Keratinocyte (primary cell): ENCODE data around the gene MBNL2. TPM values are rescaled to one million over a fixed set of nuclear protein-coding genes. Genes with fewer than 3 reads are reported as not detected.

Experiments
- DNase-seq: peaks from one replicate; pipeline ENCODE4 v3.0.0-alpha.2; 2011; ENCODE audit warnings: low read depth, missing footprints, low spot score
- FAIRE-seq: peaks from 2 replicates; lab custom pipeline; 2011; peaks lifted over from hg19 to GRCh38; lab: Jason Lieb, UNC
- H2AFZ ChIP-seq: 2 replicates; pipeline ENCODE4 v1.6.0; 2012; ENCODE audit warnings: low read length, control low read depth, inconsistent platforms; ENCODE audit not compliant: control insufficient read depth
- H3K27ac ChIP-seq: 2 replicates; pipeline ENCODE4 v1.5.1; 2011; ENCODE audit warnings: low read length; ENCODE audit not compliant: control insufficient read depth, insufficient read depth
- H3K27me3 ChIP-seq: 3 replicates; pipeline ENCODE4 v1.6.0; 2011; ENCODE audit warnings: low read length; ENCODE audit not compliant: control insufficient read depth, insufficient read depth; ENCODE audit errors: extremely low read depth
- H3K36me3 ChIP-seq, 2 experiments: 2 replicates in 1 of 2; 3 replicates in 1 of 2; pipeline ENCODE4 v1.5.1; 2011; ENCODE audit warnings: low read length in 2 of 2, mild to moderate bottlenecking in 1 of 2; ENCODE audit not compliant: control insufficient read depth in 2 of 2, insufficient read depth in 2 of 2; ENCODE audit errors: extremely low read depth in 1 of 2
- H3K4me1 ChIP-seq: 3 replicates; pipeline ENCODE4 v1.5.1; 2011; ENCODE audit warnings: low read length; ENCODE audit not compliant: control insufficient read depth, insufficient read depth; ENCODE audit errors: extremely low read depth
- H3K4me2 ChIP-seq: 3 replicates; pipeline ENCODE4 v1.6.0; 2011; ENCODE audit warnings: low read depth, low read length; ENCODE audit not compliant: control insufficient read depth, insufficient read depth; ENCODE audit errors: extremely low read depth
- H3K4me3 ChIP-seq, 3 experiments: fragments of 200-600 bp in 1 of 3; sonication (generic) in 1 of 3; 2 replicates in 2 of 3; 3 replicates in 1 of 3; pipeline ENCODE4 v1.5.1; 2011 to 2016; ENCODE audit warnings: low read length in 3 of 3, mild to moderate bottlenecking in 3 of 3, control low read depth in 2 of 3, inconsistent platforms in 1 of 3, low read depth in 1 of 3, mixed read lengths in 1 of 3, mixed run types in 1 of 3, moderate library complexity in 1 of 3; ENCODE audit not compliant: control insufficient read depth in 2 of 3, insufficient read depth in 2 of 3; ENCODE audit errors: extremely low read depth in 1 of 3
- H3K79me2 ChIP-seq: 2 replicates; pipeline ENCODE4 v1.6.0; 2012; ENCODE audit warnings: low read length; ENCODE audit not compliant: control insufficient read depth, insufficient read depth
- H3K9ac ChIP-seq: 3 replicates; pipeline ENCODE4 v1.6.0; 2011; ENCODE audit warnings: low read length; ENCODE audit not compliant: control insufficient read depth, insufficient read depth; ENCODE audit errors: extremely low read depth
- H3K9me1 ChIP-seq: 3 replicates; pipeline ENCODE4 v1.6.0; 2011; ENCODE audit warnings: low read length; ENCODE audit not compliant: control insufficient read depth, insufficient read depth; ENCODE audit errors: extremely low read depth
- H3K9me3 ChIP-seq: 2 replicates; pipeline ENCODE4 v1.5.1; 2012; ENCODE audit warnings: low read depth, low read length; ENCODE audit not compliant: control insufficient read depth
- H4K20me1 ChIP-seq: 3 replicates; pipeline ENCODE4 v1.6.0; 2011; ENCODE audit warnings: low read length; ENCODE audit not compliant: control insufficient read depth, insufficient read depth; ENCODE audit errors: extremely low read depth
- EZH2 ChIP-seq: IDR thresholded peaks from one replicate; pipeline ENCODE4 v1.6.1; 2012; ENCODE audit warnings: inconsistent platforms, mild to moderate bottlenecking, low read length, moderate library complexity
- dilution Hi-C: fragments of 300-500 bp; cut with MboI; formaldehyde crosslinking; loops from one replicate; pipeline ENCODE4 v1.7.0; 2020; ENCODE audit warnings: low sequenced_read_pairs; ENCODE audit not compliant: extremely low pct_ligation_motif_present
- polyA plus RNA-seq, 5 experiments: library from polyadenylated mRNA; depleted of rRNA in 3 of 5; stranded (reverse) in 3 of 5; stranded (forward) in 1 of 5; unstranded in 1 of 5; fragments of >200 nt; gene quantifications; 1 replicate in 1 of 5; 2 replicates in 3 of 5; 3 replicates in 1 of 5; pipeline versions ENCODE4 v1.2.1 to v1.2.3, GENCODE V29; 2011 to 2012; ENCODE audit warnings: missing spikeins in 2 of 5, low read depth in 1 of 5, low replicate concordance in 1 of 5
- TF ChIP-seq, protein P1 (sequence below), 3 experiments: IDR thresholded peaks in 1 of 3; conservative IDR thresholded peaks in 1 of 3; optimal IDR thresholded peaks in 1 of 3; 2 replicates in 2 of 3; 3 replicates in 1 of 3; pipeline versions ENCODE3 to v1.5.1; 2011; ENCODE audit warnings: low read length in 3 of 3, mild to moderate bottlenecking in 3 of 3, moderate library complexity in 2 of 3, control low read depth in 1 of 3, inconsistent platforms in 1 of 3; ENCODE audit not compliant: insufficient read depth in 2 of 3; ENCODE audit errors: extremely low read depth in 1 of 3

The MBNL2 gene
- polyA plus RNA-seq, 1 donor (not counting 4 experiments of a cell fraction or from before 2014, with no cell fraction given), result 28.4 TPM

DNA sequence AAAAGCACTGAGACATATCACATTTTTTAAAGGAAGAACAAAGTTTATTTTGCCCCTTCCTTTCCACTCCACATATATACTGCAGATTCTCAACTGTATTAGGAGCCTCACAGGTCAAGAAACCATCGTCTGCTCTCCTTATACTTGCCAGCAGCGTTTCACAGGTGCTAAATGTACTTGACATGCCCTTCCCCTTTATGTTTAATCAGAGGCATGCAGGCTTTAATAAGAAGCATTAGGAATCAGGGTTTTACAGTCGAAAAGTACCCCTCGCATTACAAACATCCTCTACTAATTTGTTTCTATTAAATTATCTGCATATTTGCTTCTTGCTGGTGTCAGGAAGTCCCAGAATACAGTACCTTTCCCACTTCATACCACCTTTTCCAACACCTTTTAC, 208.2 kb downstream of the MBNL2 start:
- H3K9ac ChIP-seq, result no peak overlapping the region

DNA sequence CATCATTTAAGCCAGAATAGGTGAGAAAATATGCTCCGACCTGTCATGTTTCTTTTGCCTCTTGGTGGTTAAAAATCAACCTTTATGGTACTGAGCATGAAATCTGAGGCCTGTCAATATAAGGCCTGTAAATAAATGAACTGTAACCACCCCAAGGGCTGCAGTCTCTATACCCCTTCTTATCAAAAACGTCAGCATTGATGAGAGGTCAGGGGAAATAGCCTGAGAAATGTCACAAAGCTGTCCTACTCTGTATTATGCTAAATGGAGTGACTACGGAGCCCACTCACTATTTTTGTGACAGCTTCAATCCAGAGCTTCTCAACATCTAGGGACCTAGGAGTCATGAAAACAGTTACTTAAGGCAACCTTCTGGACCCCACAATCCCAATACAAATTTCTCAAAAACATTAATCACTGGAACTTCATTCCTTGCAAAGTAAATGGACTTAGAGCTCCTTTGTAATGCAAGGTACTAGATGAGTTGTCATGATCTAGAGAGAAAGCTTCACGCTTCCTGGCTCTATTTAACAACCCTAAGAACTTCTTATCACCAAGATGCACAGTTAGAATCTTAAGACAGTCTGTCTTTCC, 209.1 kb downstream of the MBNL2 start:
- Histone ChIP-seq H3K4me2 (no peak overlapping the region), H3K27ac (no peak overlapping the region), H4K20me1 (no peaks in the 10 kb centered on the region), H3K4me3 (no peak overlapping the region), H3K4me1 (peaks cover 9% of the 10 kb centered on the region), H3K79me2 (peaks cover 18% of the 10 kb centered on the region), H2AFZ (no peak overlapping the region), H3K36me3 (no peaks in the 10 kb centered on the region), H3K27me3 (no peaks in the 10 kb centered on the region), H3K9me1 (no peaks in the 10 kb centered on the region), H3K9me3 (no peaks in the 10 kb centered on the region), H3K9ac (no peak overlapping the region)
- dilution Hi-C loops, result no loop called here
- TF ChIP-seq EZH2, result no peak
- TF ChIP-seq, protein P1, sequence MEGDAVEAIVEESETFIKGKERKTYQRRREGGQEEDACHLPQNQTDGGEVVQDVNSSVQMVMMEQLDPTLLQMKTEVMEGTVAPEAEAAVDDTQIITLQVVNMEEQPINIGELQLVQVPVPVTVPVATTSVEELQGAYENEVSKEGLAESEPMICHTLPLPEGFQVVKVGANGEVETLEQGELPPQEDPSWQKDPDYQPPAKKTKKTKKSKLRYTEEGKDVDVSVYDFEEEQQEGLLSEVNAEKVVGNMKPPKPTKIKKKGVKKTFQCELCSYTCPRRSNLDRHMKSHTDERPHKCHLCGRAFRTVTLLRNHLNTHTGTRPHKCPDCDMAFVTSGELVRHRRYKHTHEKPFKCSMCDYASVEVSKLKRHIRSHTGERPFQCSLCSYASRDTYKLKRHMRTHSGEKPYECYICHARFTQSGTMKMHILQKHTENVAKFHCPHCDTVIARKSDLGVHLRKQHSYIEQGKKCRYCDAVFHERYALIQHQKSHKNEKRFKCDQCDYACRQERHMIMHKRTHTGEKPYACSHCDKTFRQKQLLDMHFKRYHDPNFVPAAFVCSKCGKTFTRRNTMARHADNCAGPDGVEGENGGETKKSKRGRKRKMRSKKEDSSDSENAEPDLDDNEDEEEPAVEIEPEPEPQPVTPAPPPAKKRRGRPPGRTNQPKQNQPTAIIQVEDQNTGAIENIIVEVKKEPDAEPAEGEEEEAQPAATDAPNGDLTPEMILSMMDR (optimal IDR thresholded peaks at IDR 0.05 in 1 of 3, IDR thresholded peaks at IDR 0.05 in 1 of 3, conservative IDR thresholded peaks at IDR 0.05 in 1 of 3; ENCODE audit: extremely low read depth in 1 of 3, insufficient read depth in 2 of 3, low read length in 3 of 3), result no peak
- FAIRE-seq (no peak), DNase-seq (no peak)

More for the DNA sequence above, 208.2 kb downstream of the MBNL2 start:
- Histone ChIP-seq H3K9me3 (no peaks in the 10 kb centered on the region), H3K4me3 (no peak overlapping the region), H3K36me3 (no peaks in the 10 kb centered on the region), H3K27me3 (no peaks in the 10 kb centered on the region), H4K20me1 (no peaks in the 10 kb centered on the region), H3K4me2 (no peak overlapping the region), H3K4me1 (peaks cover 6% of the 10 kb centered on the region), H2AFZ (no peak overlapping the region), H3K27ac (no peak overlapping the region), H3K79me2 (peaks cover 10% of the 10 kb centered on the region), H3K9me1 (no peaks in the 10 kb centered on the region)
- dilution Hi-C loops, result no loop called here
- TF ChIP-seq, protein P1 (optimal IDR thresholded peaks at IDR 0.05 in 1 of 3, IDR thresholded peaks at IDR 0.05 in 1 of 3, conservative IDR thresholded peaks at IDR 0.05 in 1 of 3; ENCODE audit: extremely low read depth in 1 of 3, insufficient read depth in 2 of 3, low read length in 3 of 3), result no peak
- no peak for TF ChIP-seq EZH2
- DNase-seq (no peak), FAIRE-seq (no peak)
